Fibroblast of skin of back (primary cell): ENCODE results near the gene MYORG.
"Not testable (repeated sequence)": the region's sequence is repeated elsewhere in the genome, so short reads cannot be mapped to it uniquely, and the experiment has no call there.

ENCODE experiments used
- DNase-seq: peaks from one replicate; pipeline ENCODE4 v3.0.0-alpha.2; 2013

The MYORG gene

GRCh38 chr9:34368796-34369195, 7.9 kb downstream of the MYORG start:
- DNase-seq, result not testable (repeated sequence)

- not testable (repeated sequence) for DNase-seq
Observed at GRCh38 chr9:34367751-34368410, 8.8 kb downstream of the MYORG start.

GRCh38 chr9:34366365-34366764, 10.3 kb downstream of the MYORG start:
- no peak for DNase-seq

DNA sequence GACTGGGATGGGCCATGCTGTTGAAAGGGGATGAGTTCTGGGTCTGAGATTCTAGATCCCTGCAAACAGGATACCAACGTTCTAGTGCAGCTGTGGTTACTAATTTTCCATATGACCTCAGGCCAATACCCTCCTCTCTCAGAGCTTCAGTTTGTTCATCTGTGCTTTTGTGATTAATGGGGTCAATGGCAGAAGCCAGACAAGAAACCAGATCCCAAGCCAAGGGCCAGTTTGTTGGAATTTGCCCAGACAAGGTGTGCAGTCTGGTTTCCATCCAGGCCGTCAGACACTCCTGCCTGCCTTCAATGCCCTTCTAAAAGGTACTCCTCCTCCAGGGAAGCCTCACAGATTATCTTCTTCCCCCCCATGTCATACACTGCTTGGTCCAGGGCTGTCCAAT, 11.4 kb downstream of the MYORG start:
- DNase-seq, result no peak

GRCh38 chr9:34363619-34364351, 12.9 kb downstream of the MYORG start:
- DNase-seq, result no peak

DNA sequence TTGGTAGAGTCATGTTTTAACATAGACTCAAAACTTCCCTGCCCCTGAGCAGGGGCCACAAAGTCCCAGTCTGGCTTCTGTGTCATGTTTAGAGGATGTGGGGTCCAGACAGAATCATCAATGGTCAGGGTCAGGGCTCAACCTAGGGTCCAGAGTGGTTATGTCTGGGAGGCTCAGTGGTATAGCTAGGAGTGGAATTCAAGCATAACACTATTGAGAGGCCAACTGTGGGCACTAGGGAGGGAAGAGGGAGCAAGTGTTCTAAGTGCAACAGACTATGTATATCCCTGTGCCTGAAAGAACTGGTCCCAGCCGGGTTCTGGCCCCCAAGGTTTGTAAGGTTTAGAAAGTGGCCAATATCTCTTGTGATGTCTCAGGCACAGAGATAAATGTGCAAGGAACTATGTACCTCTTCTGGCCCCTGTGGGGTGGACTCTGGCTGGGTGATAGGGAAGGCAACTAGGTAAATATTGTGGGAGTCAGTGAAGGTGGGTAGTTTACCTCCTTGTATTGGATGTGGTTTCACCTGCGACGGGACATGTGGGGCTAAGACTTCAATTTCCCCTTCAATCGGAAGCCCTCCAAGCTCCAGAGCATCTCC, 14.0 kb downstream of the MYORG start:
- DNase-seq, result no peak

DNA sequence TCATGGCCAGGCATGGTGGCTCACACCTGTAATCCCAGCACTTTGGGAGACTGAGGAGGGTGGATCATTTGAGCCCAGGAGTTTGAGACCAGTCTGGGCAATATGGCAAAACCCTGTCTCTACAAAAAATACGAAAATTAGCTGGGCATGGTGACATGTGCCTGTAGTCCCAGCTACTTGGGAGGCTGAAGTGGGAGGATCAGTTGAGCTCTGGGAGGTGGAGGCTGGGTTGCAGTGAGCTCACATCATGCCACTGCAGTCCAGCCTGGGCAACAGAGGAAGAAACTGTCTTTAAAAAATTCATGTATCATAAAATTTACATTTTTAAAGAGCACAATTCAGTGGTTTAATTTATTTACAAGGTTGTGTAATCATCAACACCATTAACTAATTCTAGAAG, 23.7 kb downstream of the MYORG start:
- DNase-seq, result not testable (repeated sequence)

- not testable (repeated sequence) for DNase-seq
Observed at GRCh38 chr9:34352122-34352652, 24.5 kb downstream of the MYORG start.

GRCh38 chr9:34349324-34349723, 27.4 kb downstream of the MYORG start:
- no peak for DNase-seq

GRCh38 chr9:34347800-34348158, 28.9 kb downstream of the MYORG start:
- DNase-seq, result no peak

DNA sequence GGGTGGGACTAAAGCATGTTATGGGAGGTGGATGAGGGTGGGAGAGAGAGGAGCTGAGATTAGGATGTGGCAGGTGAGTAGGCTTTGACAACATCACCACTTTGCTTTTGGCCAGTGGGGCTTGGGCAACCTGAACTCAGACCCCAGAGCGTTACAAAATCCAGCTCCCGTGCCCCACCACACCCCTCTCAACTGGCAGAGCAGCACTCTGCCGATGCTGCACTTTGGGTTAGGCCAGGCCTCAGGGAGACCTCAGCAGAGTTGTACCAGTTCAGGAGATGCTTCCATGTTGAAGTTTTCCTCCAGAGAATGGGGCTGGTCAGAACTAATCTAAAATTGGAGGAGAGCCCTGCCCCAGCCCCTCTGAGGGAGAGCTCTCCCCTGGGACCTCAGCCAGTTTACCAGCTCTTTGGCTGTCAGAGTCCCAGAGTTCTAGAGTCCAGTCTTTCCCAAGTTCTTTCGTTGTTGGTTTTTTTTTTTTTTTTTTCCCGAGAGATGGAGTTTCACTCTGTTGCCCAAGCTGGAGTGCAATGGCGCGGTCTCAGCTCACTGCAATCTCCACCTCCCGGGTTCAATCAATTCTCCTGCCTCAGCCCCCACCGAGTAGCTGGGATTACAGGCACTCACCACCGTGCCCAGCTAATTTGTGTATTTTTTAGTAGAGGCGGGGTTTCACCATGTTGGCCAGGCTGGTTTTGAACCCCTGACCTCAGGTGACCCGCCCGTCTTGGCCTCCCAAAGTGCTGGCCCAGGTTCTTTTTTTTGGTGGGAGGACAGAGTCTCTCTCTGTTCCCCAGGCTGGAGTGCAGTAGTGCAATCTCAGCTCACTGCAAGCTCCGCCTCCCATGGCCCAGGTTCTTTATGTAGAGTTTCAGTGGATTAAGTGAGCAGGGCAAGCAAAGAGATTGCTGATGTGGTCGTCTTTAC, 29.6 kb downstream of the MYORG start:
- no peak for DNase-seq

DNA sequence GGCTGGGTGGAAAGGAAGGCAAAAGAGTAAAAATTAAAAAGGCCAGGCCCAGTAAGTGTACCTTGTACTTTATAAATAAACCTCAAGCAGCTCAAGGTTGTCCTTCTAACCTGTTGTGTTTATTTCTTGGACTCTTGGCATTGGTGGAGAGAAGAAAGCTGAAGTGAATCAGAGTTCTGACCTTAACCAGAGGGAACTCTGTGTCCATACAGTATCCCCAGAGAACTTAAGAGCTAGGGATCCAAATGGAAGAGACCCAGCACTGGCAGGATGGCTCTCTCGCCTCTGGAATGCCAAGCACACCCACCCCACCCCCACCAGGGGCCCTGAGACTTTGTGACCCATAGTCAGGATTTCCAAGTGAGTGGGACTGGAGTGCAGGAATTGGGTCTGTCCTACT, 33.1 kb downstream of the MYORG start:
- DNase-seq, result no peak

DNA sequence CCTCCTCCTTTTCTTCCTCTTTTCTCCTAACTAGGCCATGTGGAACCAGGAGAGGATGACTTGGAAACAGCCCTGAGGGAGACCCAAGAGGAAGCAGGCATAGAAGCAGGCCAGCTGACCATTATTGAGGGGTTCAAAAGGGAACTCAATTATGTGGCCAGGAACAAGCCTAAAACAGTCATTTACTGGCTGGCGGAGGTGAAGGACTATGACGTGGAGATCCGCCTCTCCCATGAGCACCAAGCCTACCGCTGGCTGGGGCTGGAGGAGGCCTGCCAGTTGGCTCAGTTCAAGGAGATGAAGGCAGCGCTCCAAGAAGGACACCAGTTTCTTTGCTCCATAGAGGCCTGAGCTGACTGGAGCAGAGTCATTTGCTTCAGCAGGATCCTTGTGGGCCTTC, 33.6 kb downstream of the MYORG start:
- DNase-seq, result no peak

DNA sequence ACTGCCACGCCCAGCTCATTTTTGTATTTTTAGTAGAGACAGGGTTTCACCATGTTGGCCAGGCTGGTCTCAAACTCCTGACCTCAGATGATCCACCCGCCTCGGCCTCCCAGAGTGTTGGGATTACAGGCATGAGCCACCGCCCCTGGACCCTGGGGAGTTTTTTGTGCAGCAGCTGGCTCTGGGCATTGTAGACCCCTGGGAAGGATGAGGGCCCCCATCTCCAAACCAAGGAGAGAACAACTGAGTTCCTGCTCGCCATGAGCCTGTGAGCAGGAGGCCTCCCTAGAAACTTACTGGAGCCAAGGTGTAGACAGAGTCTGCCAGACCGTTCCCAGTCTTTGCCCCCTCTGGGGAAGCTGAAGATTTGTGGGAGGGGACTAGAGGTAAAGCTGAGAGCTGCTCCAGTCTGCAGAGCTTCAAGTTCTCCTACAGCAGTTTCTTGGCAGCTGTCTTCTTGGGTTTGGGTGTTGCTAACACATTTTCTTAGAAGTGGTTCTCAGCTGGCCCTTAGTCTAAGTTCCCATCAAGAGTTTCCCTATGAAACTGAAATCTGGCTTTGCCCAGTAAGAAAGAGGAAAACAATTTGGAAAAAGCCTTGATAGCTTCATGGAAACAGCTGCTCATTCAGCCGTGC, 34.9 kb downstream of the MYORG start:
- DNase-seq, result no peak

- DNase-seq, result no peak
Observed at GRCh38 chr9:34338665-34339385, 37.9 kb downstream of the MYORG start.

- not testable (repeated sequence) for DNase-seq
Observed at GRCh38 chr9:34338079-34338478, 38.6 kb downstream of the MYORG start.

- no peak for DNase-seq
Observed at GRCh38 chr9:34337403-34337802, 39.3 kb downstream of the MYORG start.

- no peak for DNase-seq
Observed at GRCh38 chr9:34335376-34335775, 41.3 kb downstream of the MYORG start.

DNA sequence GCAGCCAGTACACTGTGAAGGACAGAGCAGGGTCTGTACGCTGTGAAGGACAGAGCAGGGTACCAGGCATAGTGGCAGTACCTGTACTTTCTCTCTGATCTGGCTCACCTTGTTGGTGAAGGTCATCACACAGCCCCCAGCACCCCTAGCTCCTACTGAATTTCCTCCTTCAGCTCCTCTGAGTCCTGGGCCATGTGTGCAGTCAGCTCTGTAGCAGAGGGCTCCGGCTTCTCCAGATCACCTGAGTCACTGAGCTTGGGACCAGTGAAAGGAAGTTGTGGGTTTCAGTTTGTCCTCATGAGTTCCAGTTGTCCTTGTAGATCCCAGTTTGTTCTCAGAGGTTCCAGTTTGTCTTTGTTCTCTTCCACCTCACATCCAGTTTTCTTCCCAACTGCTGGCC, 41.8 kb downstream of the MYORG start:
- DNase-seq, result no peak

DNA sequence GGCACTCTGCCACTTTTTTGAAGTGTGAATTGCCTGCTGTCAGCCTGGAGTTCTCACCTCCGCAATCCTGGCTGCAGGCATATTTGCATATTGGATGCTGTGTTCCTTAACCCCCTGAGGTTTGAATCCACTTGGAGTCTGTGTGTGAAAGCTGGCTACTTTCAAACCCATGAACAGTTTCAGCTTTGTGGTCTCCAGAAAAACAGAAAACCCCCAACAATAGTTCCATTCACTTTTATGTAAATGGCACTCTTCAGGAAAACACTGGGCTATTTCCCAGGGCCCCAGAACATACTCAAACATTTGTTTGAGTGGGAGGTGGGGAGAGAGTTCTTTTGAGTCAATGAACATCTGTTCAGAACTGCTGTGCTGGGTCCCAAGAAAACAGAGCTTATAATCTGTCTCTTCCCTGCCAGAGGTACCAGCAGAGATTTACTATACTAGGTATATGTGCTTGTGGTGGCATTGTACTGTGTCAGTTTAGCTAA, 42.3 kb downstream of the MYORG start:
- no peak for DNase-seq

DNA sequence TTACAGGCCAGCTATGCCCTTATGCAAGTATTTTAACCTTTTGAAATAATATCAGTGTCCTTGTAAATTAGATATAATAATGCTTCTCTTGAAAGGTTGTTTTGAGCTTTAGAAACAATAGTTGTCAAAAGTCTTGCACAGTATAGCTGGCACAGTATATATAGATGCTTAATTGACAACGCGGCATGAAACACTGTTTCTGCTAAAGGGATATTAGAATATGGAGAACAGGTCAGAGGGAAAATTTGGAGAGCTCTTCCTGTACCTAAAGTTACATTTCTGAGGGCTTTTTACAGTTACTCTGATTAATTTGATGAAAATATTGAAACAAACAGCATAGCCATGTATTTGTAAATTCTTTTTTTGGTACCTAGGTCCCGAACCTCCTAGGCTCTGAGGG, 42.9 kb downstream of the MYORG start:
- no peak for DNase-seq
